ENCODE measurements around the gene ATP6V0B.

GRCh38 chr1:43934986-43935324, 39.8 kb upstream of the ATP6V0B start:
- TF ChIP-seq CTCF (IDR thresholded peaks at IDR 0.05) (no peak), POLR2A (IDR thresholded peaks at IDR 0.05) (no peak)

Data from body of pancreas (tissue), 4 donors.